Islet of Langerhans (tissue), 1 donor: ENCODE measurements around the gene BARX2.

ENCODE experiments used
- FAIRE-seq: peaks from one replicate; lab custom pipeline; 2011; peaks lifted over from hg19 to GRCh38; lab: Jason Lieb, UNC

The BARX2 gene

GRCh38 chr11:129440028-129440713 is 64.5 kb downstream of the BARX2 start:
- FAIRE-seq = peak; percentile 99

DNA sequence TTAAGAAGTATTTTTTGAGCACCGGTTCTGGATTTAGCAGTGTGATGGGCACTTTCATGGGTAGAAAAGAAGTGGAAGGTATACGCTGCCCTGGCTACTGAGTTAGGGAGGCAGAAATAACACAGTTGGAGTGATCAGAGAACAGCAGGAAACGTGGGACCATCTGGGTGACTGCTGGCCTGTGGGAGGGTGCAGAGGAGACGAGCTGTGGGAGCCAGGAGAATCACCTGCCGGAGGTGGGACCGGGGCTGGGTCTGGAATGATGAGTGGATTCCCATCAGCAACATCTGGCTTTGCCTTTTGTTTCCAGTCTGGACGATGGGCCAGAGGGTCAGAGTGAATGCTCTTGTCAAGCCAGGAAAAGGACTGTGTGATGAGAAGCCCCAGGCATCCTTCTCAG is 66.5 kb downstream of the BARX2 start:
- no peak for FAIRE-seq

DNA sequence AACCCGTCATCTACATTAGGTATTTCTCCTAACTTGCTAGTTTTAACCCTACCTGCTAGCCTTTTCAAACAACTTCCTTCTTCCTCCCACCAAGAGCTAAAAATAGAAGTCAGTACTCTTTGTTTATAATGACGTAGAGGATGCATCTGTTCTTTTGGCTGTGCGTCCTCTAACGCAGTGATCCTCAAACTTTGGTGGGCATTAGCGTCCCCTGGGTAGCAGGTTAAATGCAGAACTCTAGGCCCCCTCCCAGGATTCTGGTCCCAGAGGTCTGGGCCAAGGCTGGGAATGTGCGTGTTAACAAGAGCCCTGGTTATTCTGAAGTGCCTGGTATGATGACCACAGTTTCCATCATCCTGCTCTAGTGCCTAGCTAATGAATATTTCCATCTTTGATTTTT is 67.6 kb downstream of the BARX2 start:
- FAIRE-seq = no peak

- no peak for FAIRE-seq
These were observed 68.6 kb downstream of the BARX2 start for GRCh38 chr11:129444274-129444673.

DNA sequence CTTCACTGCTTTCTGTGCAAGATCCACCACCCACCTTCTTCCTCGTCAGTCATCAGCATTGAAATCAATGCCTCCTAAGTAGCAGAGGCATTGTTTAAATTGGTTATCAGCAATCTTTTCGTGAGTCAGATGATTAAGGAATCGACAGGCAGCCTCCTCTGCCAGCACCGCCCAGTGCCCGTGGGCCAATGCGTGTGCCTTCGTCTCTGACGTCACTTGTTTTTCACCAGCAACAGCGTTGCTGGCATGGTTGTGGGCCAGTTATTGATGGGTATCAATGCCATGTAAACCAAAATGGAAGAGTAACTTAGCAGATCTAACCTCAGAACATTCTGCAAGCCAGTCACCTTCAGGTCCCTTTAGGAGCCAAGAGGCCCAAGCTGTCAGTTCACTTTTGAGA is 69.6 kb downstream of the BARX2 start:
- FAIRE-seq = no peak

GRCh38 chr11:129446572-129446971 is 70.9 kb downstream of the BARX2 start:
- no peak for FAIRE-seq

DNA sequence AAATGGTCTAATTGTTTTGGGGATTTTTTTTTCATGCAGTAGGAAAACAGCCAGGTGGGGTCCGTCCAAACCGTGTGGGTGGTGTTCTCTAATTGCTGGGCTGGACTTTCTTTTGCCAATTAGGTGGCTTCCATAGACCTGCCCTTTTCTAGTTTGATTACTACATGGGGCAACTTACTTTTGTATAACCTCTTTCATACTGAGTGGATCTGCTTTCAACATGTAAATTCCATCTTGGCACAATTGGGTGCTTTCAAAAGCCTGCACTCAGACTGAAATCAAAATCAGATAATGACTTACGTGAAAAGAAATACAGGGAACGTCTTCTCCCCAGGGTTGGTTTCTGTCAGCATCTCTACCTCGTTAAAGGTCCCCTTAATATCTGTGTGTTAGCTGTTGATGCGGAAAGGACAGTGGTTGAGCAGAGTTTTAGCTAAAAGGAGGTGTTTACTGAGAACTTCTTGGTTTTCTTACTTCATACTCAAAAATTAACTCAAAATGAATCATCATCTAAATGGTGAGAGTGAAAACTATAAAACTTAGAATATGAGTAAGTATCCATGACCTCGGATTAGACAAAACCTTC is 72.1 kb downstream of the BARX2 start:
- no peak for FAIRE-seq

GRCh38 chr11:129451524-129451923 is 75.9 kb downstream of the BARX2 start:
- no peak for FAIRE-seq

GRCh38 chr11:129453293-129453721 is 77.7 kb downstream of the BARX2 start:
- no peak for FAIRE-seq

DNA sequence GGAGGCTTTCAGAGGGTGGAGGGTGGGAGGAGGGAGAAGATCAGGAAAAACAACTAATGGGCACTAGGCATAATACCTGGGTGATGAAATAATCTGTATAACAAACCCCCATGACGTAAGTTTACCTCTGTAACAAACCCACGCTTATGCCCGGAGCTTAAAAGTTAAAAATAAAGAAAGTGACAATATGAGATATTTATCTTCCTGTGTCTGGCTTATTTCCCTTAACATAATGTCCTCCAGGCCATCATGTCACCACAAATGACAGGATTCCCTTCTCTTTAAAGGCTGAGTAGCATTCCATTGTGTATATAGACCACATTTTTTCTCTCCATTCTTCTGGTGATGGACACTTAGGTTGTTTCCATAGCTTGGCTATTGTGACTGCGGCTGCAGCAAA is 79.5 kb downstream of the BARX2 start:
- no peak for FAIRE-seq

GRCh38 chr11:129455756-129456655 is 80.4 kb downstream of the BARX2 start:
- FAIRE-seq = no peak

GRCh38 chr11:129457321-129457720 is 81.7 kb downstream of the BARX2 start:
- FAIRE-seq = no peak

DNA sequence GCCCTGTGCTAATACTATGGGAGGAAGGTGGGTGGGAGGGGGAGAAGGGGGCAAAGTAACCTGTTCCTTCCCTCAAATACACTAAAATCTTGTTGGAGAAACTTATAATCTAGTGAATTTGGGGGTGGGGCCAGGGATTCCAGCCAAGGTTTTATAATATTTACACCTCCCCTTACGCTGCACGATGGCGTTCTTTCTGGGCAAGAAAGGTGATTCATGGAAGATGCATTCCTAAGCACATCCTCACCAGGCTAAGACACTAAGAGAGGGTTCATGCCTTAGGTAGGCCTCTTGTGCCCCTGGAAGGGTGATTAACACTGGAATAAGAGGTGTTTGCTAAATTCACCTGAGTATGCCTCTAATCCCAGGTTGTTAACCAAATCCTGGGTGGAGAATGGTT is 82.6 kb downstream of the BARX2 start:
- FAIRE-seq = no peak

DNA sequence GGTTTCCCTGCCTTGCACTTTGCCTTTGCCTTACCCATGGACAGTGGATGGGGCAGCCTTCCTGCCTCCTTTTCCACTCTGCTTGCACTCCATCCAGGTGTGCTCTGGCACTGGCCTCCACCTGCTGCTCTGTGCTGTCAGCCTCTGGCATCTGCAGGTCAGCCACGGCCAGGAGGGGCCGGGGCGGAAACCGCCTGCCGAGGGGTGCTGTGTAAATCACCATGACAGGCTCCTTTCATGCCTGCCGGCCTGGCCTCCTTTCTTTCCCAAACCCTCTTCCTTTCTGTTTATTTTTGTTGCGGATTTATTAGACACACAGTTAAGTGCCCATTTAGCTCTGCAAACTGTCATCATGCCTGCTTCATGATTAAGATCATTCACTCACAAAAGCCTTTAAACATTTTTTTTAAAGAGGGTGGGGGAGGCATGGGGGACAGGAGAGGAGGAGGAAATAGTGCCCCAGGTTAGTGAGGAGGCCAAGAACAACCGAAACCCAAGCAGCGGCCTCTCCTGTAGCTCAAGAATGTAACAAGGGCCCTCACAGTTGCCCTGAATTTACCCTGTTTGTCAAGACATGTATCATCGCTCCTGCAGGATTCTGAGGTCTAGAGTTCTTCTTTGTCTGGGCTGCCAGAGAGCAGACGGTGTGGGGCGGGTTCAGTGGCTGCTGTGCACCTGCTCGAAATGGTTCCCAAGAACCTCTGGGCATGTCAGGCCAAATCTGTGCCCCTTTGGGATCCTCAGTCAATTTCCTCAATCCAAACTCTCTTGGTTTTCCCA is 83.3 kb downstream of the BARX2 start:
- no peak for FAIRE-seq

GRCh38 chr11:129460714-129461113 is 85.1 kb downstream of the BARX2 start:
- peak; percentile 53 for FAIRE-seq

GRCh38 chr11:129484068-129484467 is 108.4 kb downstream of the BARX2 start:
- no peak for FAIRE-seq

GRCh38 chr11:129489249-129489648 is 113.6 kb downstream of the BARX2 start:
- no peak for FAIRE-seq

GRCh38 chr11:129490004-129490403 is 114.4 kb downstream of the BARX2 start:
- FAIRE-seq = no peak

DNA sequence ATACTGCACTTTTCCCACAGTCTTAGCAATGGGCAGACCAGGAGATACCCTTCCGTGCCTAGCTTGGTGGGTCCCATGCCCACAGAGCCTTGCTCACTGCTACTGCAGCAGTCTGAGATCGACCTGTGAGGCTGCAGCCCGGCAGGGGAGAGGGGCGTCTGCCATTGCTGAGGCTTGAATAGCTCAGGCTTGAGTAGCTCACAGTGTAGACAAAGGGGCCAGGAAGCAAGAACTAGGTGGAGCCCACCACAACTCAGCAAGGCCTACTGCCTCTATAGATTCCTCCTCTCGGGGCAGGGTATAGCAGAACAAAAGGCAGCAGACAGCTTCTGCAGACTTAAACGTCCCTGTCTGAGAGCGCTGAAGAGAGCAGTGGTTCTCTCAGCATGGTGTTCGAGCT is 118.1 kb downstream of the BARX2 start:
- no peak for FAIRE-seq
